Measurements from ENCODE around the gene RASL10B. TPM values are rescaled to one million over a fixed set of nuclear protein-coding genes. Genes with fewer than 3 reads are reported as not detected.
"Not testable (repeated sequence)": the region's sequence is repeated elsewhere in the genome, so short reads cannot be mapped to it uniquely, and the experiment has no call there.

Gene RASL10B
- total and polyA plus RNA-seq, 7 donors, result 3.4 to 10.7 (median 6.8) TPM

- peak in 1 of 2 donors; percentile 61 for DNase-seq
- no peak for TF ChIP-seq CTCF (IDR thresholded peaks at IDR 0.05)
- no peak overlapping the region for H3K4me3 ChIP-seq
- no peak overlapping the region for H3K27ac ChIP-seq
- 18 to 31% (median 22%) methylated on average over 4 of the region's 4 CpGs for WGBS, 3 donors
- ATAC-seq, result peak; percentile 21 to 52 (median 34)
- intact Hi-C loops (cut with DNase I), result loop anchor here (2.0 to 10.0 kb wide), 2 partner anchors 136 to 434 kb away; no protein-coding TSS in a partner anchor
- no peaks in the 10 kb centered on the region for H3K9me3 ChIP-seq
- H3K27me3 ChIP-seq (ENCODE audit: insufficient read depth in 3 of 3, low read length in 2 of 3), result peaks cover 0 to 16% (median 4%) of the 10 kb centered on the region in 3 donors
- no peaks in the 10 kb centered on the region for H3K36me3 ChIP-seq (ENCODE audit: insufficient read depth in 1 of 2, low read depth in 1 of 2)
- H3K4me1 ChIP-seq, result no peaks in the 10 kb centered on the region
These were observed 17.0 kb downstream of the RASL10B start for GRCh38 chr17:35748341-35748841.

- H3K27ac ChIP-seq, result no peak overlapping the region
- intact Hi-C loops (cut with DNase I), result loop anchor here (2.0 to 10.0 kb wide), 2 partner anchors 136 to 434 kb away; no protein-coding TSS in a partner anchor
- no peak for ATAC-seq
- TF ChIP-seq CTCF (IDR thresholded peaks at IDR 0.05), result no peak
- H3K4me1 ChIP-seq, result no peaks in the 10 kb centered on the region
- peaks cover 0 to 13% (median 4%) of the 10 kb centered on the region in 3 donors for H3K27me3 ChIP-seq (ENCODE audit: insufficient read depth in 3 of 3, low read length in 2 of 3)
- DNase-seq, result no peak
- no peaks in the 10 kb centered on the region for H3K9me3 ChIP-seq
- H3K4me3 ChIP-seq, result no peak overlapping the region
- no peaks in the 10 kb centered on the region for H3K36me3 ChIP-seq (ENCODE audit: insufficient read depth in 1 of 2, low read depth in 1 of 2)
- 69 to 73% (median 70%) methylated on average over 6 of the region's 6 CpGs for WGBS, 3 donors
These were observed 17.5 kb downstream of the RASL10B start for GRCh38 chr17:35748979-35749378.

- ATAC-seq (no peak), DNase-seq (no peak)
- Histone ChIP-seq H3K9me3 (no peaks in the 10 kb centered on the region), H3K27ac (no peak overlapping the region), H3K36me3 (ENCODE audit: insufficient read depth in 1 of 2, low read depth in 1 of 2) (no peaks in the 10 kb centered on the region), H3K4me1 (no peaks in the 10 kb centered on the region), H3K4me3 (no peak overlapping the region), H3K27me3 (ENCODE audit: insufficient read depth in 3 of 3, low read length in 2 of 3) (peaks cover 0 to 13% (median 4%) of the 10 kb centered on the region in 3 donors)
- intact Hi-C loops (cut with DNase I), result loop anchor here (2.0 to 10.0 kb wide), 2 partner anchors 137 to 435 kb away; no protein-coding TSS in a partner anchor
- no peak for TF ChIP-seq CTCF (IDR thresholded peaks at IDR 0.05)
- WGBS, 3 donors, result 10 to 16% (median 13%) methylated on average over 25 to 35 of the region's 35 CpGs
These were observed 18.3 kb downstream of the RASL10B start for GRCh38 chr17:35749560-35750412.

- no peaks in the 10 kb centered on the region for H3K4me1 ChIP-seq
- H3K9me3 ChIP-seq, result no peaks in the 10 kb centered on the region
- H3K4me3 ChIP-seq, result no peak overlapping the region
- intact Hi-C loops (cut with DNase I), result no loop called here
- no peak for TF ChIP-seq CTCF (IDR thresholded peaks at IDR 0.05)
- H3K36me3 ChIP-seq (ENCODE audit: insufficient read depth in 1 of 2, low read depth in 1 of 2), result no peaks in the 10 kb centered on the region
- no peak for DNase-seq
- 74 to 79% (median 78%) methylated on average over 10 of the region's 10 CpGs for WGBS, 3 donors
- H3K27me3 ChIP-seq (ENCODE audit: insufficient read depth in 3 of 3, low read length in 2 of 3), result peaks cover 0 to 13% (median 4%) of the 10 kb centered on the region in 3 donors
- no peak overlapping the region for H3K27ac ChIP-seq
- ATAC-seq, result no peak
These were observed 19.3 kb downstream of the RASL10B start for GRCh38 chr17:35750526-35751395.

DNA sequence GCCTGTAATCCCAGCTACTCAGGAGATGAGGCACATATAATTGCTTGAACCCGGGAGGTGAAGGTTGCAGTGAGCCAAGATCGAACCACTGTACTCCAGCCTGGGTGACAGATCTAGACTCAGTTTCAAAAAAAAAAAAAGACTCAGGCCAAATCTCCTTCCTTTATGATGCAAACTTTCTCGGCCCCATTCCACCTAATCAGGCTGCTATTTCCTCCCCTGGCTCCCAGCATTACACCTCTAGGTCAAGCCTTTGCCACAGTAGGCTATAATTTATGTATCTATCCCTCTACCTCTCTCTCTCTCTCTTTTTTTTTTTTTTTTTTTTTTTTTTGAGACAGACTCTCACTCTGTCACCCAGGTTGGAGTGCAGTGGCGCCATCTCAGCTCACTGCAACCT lies 20.1 kb downstream of the RASL10B start:
- H3K4me3 ChIP-seq; intact Hi-C loops (cut with DNase I); ATAC-seq; H3K36me3 ChIP-seq (ENCODE audit: insufficient read depth in 1 of 2, low read depth in 1 of 2); DNase-seq; H3K27ac ChIP-seq; H3K9me3 ChIP-seq; H3K4me1 ChIP-seq: not testable (repeated sequence)
- WGBS, 3 donors, result 53 to 76% (median 69%) methylated on average over 4 of the region's 4 CpGs
- H3K27me3 ChIP-seq (ENCODE audit: insufficient read depth in 3 of 3, low read length in 2 of 3), result peaks cover 0 to 13% (median 4%) of the 10 kb centered on the region in 3 donors
